WI38 (cell line): Measurements from ENCODE around the gene ZNF514.

Experiments used
- H3K4me3 ChIP-seq: 2 replicates; pipeline ENCODE4 v1.5.1; 2011; ENCODE audit warnings: low read depth, mild to moderate bottlenecking, control low read depth, low read length
- CTCF ChIP-seq: IDR thresholded peaks from 2 replicates; pipeline ENCODE4 v1.5.1; 2012; ENCODE audit warnings: low read depth, mild to moderate bottlenecking, control low read depth, low read length

ZNF514 gene

GRCh38 chr2:95143838-95144237 lies 15.8 kb downstream of the ZNF514 start:
- H3K4me3 ChIP-seq, result no peak overlapping the region
- TF ChIP-seq CTCF, result no peak

GRCh38 chr2:95138702-95139101 lies 20.9 kb downstream of the ZNF514 start:
- no peak overlapping the region for H3K4me3 ChIP-seq
- no peak for TF ChIP-seq CTCF

GRCh38 chr2:95122197-95122551 lies 37.5 kb downstream of the ZNF514 start:
- TF ChIP-seq CTCF, result no peak

GRCh38 chr2:95121407-95122196 lies 38.0 kb downstream of the ZNF514 start, which contains the start of gene MRPS5:
MRPS5 (minus strand) TSS chr2:95121808; CDS start chr2:95121791, 17 bp downstream.
- TF ChIP-seq CTCF, result no peak
- H3K4me3 ChIP-seq, result peak within 1 kb of the TSS; percentile 97

More at GRCh38 chr2:95122197-95122551, 37.5 kb downstream of the ZNF514 start:
- H3K4me3 ChIP-seq, result peak overlapping the region; percentile 97

- no peak for TF ChIP-seq CTCF
- H3K4me3 ChIP-seq, result peak overlapping the region; percentile 97
Observed at GRCh38 chr2:95121093-95121406, 38.6 kb downstream of the ZNF514 start.

- TF ChIP-seq CTCF, result peak; percentile 78
- no peak overlapping the region for H3K4me3 ChIP-seq
Observed at GRCh38 chr2:95115418-95115817, 44.2 kb downstream of the ZNF514 start.

- no peak for TF ChIP-seq CTCF
- no peak overlapping the region for H3K4me3 ChIP-seq
Observed at GRCh38 chr2:95113464-95113863, 46.2 kb downstream of the ZNF514 start.
